ENCODE data around the gene LIPE.

LIPE gene

DNA sequence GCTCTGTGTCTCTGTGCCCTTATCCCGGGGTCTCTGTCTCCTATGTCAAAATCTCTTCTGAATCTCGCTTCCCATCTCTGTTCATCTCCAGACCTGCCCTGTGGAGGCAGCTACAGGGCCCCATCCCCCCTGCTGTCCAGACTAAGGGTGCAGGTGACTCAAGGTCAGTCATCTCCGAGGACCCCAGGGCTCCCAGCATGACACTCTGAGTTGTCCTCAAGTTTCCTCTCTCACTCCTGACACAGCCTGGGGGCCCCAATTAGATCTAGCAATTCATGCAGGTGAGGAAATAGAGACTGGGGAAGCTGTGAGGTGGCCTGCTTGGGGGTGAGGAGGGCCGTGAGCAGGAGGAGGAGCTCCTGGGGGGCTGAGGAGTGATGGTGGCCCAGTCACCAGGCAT, 35.0 kb downstream of the LIPE start:
- H2AFZ ChIP-seq (ENCODE audit: low read depth, low read length): no peak overlapping the region
- no peak overlapping the region for H3K4me2 ChIP-seq (ENCODE audit: insufficient read depth, low read length)
- peaks cover 12% of the 10 kb centered on the region for H3K4me1 ChIP-seq (ENCODE audit: insufficient read depth, low read length)
- ATAC-seq (ENCODE audit: insufficient read depth, low read depth) (no peak), DNase-seq (no peak)
- no peak overlapping the region for H3K27ac ChIP-seq (ENCODE audit: low read length)
- H3K4me3 ChIP-seq (ENCODE audit: low read depth in 1 of 2, low read length in 2 of 2): no peak overlapping the region
- H3K9me3 ChIP-seq (ENCODE audit: insufficient read depth, low read length, severe bottlenecking): no peaks in the 10 kb centered on the region
- peaks cover 5% of the 10 kb centered on the region for H3K27me3 ChIP-seq (ENCODE audit: insufficient read depth, low read length, poor library complexity)
- H4K20me1 ChIP-seq (ENCODE audit: insufficient read depth, low read length): no peaks in the 10 kb centered on the region
- TF ChIP-seq EZH2 (IDR thresholded peaks at IDR 0.05; ENCODE audit: borderline replicate concordance, low read depth, low read length, severe bottlenecking) (no peak), CTCF (IDR thresholded peaks at IDR 0.05; ENCODE audit: borderline replicate concordance, extremely low read depth, low read length, poor library complexity, severe bottlenecking) (no peak)
- H3K36me3 ChIP-seq (ENCODE audit: insufficient read depth, low read length): no peaks in the 10 kb centered on the region
- H3K9ac ChIP-seq (ENCODE audit: low read depth, low read length): no peak overlapping the region
- peaks cover 2% of the 10 kb centered on the region for H3K79me2 ChIP-seq (ENCODE audit: insufficient read depth, low read length)

GRCh38 chr19:42389899-42390298, 37.3 kb downstream of the LIPE start, which contains the start of gene CNFN:
Gene CNFN (minus strand): TSS chr19:42390297. CDS start chr19:42389037, 1,260 bp downstream.
- Histone ChIP-seq H3K9ac (ENCODE audit: low read depth, low read length) (no peak within 1 kb of the TSS), H4K20me1 (ENCODE audit: insufficient read depth, low read length) (no peaks in the 10 kb centered on the region), H3K27ac (ENCODE audit: low read length) (no peak within 1 kb of the TSS), H3K4me3 (ENCODE audit: low read depth in 1 of 2, low read length in 2 of 2) (no peak within 1 kb of the TSS), H3K9me3 (ENCODE audit: insufficient read depth, low read length, severe bottlenecking) (no peaks in the 10 kb centered on the region), H3K4me1 (ENCODE audit: insufficient read depth, low read length) (no peaks in the 10 kb centered on the region), H3K4me2 (ENCODE audit: insufficient read depth, low read length) (no peak within 1 kb of the TSS), H3K36me3 (ENCODE audit: insufficient read depth, low read length) (no peaks in the 10 kb centered on the region), H3K27me3 (ENCODE audit: insufficient read depth, low read length, poor library complexity) (peaks cover 5% of the 10 kb centered on the region), H2AFZ (ENCODE audit: low read depth, low read length) (no peak within 1 kb of the TSS), H3K79me2 (ENCODE audit: insufficient read depth, low read length) (no peaks in the 10 kb centered on the region)
- ATAC-seq (ENCODE audit: insufficient read depth, low read depth): no peak
- no peak for TF ChIP-seq EZH2 (IDR thresholded peaks at IDR 0.05; ENCODE audit: borderline replicate concordance, low read depth, low read length, severe bottlenecking)
- TF ChIP-seq CTCF (IDR thresholded peaks at IDR 0.05; ENCODE audit: borderline replicate concordance, extremely low read depth, low read length, poor library complexity, severe bottlenecking): no peak
- DNase-seq: no peak

- Histone ChIP-seq H3K4me1 (ENCODE audit: insufficient read depth, low read length) (no peaks in the 10 kb centered on the region), H3K27me3 (ENCODE audit: insufficient read depth, low read length, poor library complexity) (peaks cover 5% of the 10 kb centered on the region), H3K36me3 (ENCODE audit: insufficient read depth, low read length) (no peaks in the 10 kb centered on the region), H3K4me3 (ENCODE audit: low read depth in 1 of 2, low read length in 2 of 2) (no peak overlapping the region), H3K79me2 (ENCODE audit: insufficient read depth, low read length) (no peaks in the 10 kb centered on the region), H2AFZ (ENCODE audit: low read depth, low read length) (no peak overlapping the region), H3K27ac (ENCODE audit: low read length) (no peak overlapping the region), H3K4me2 (ENCODE audit: insufficient read depth, low read length) (no peak overlapping the region), H3K9me3 (ENCODE audit: insufficient read depth, low read length, severe bottlenecking) (no peaks in the 10 kb centered on the region), H3K9ac (ENCODE audit: low read depth, low read length) (no peak overlapping the region), H4K20me1 (ENCODE audit: insufficient read depth, low read length) (no peaks in the 10 kb centered on the region)
- DNase-seq: no peak
- ATAC-seq (ENCODE audit: insufficient read depth, low read depth): no peak
- TF ChIP-seq EZH2 (IDR thresholded peaks at IDR 0.05; ENCODE audit: borderline replicate concordance, low read depth, low read length, severe bottlenecking) (no peak), CTCF (IDR thresholded peaks at IDR 0.05; ENCODE audit: borderline replicate concordance, extremely low read depth, low read length, poor library complexity, severe bottlenecking) (no peak)
These were observed 38.2 kb downstream of the LIPE start for GRCh38 chr19:42388851-42389489.

Data from DND-41 (cell line).